GM13977 (cell line): Measurements from ENCODE around the gene ACP1.

Experiments
- DNase-seq: peaks from one replicate; pipeline ENCODE4 v3.0.0; 2012; ENCODE audit warnings: low spot score
- CTCF ChIP-seq: IDR thresholded peaks from 2 replicates; pipeline ENCODE4 v1.5.1; 2012; ENCODE audit warnings: mild to moderate bottlenecking, control low read depth; ENCODE audit not compliant: insufficient read depth; ENCODE audit errors: extremely low read depth, missing control alignments
- in situ Hi-C: fragments of 300-500 bp; cut with MboI; formaldehyde crosslinking; loops from one replicate; pipeline ENCODE4 v1.12.0; 2022; ENCODE audit warnings: low sequenced_read_pairs, low pct_unique_long_range_greater_than_20kb, mixed read lengths, inconsistent platforms; ENCODE audit not compliant: unreplicated experiment

ACP1 gene

DNA sequence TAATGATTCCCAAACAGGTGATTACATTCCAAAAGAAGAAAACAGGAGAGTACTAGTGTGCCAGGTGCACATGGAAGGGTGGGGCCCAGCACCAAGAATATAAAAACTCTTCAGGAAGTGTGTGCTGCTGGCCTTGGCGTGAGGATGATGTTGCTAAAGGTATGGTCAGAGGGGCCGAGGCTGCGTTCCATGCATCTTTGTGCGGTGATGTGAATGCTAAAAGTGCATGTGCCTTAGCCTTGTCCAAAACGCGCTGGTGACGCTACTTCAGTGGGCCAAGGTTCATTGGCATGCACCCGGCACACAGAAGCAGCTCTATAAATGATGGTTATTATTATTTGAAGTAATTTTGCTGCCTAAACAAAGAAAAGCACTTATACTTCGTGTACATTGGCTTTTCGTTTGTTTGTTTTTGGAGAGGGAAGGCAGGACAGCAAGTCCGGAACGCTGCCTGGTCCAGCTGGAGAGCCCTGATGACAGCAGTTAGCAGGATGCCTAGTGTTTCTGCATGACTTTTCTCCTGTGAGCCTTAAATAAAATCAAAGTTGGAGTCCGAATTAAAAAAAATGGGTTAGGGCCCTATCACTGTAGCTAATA is 20.2 kb downstream of the ACP1 start:
- TF ChIP-seq CTCF, result no peak
- in situ Hi-C loops, result no loop called here
- no peak for DNase-seq

DNA sequence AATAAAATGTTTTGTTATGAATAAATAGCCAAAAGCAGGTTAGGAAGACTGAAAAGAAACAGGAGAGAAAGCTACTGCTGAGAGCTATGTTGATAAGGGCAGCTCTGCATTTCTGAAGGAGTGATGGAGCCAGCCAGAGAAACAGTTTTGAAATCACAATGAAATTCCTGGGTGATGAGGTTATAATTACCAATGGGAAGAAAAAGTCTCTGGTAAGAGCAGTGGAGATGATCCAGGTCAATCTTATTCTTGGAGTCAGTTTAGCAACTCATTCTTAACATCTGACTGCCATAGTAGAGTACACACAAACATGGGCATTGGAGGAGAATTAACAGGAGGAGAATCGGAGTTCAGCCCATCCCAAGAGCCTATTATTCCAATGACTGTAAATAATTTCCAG is 20.8 kb downstream of the ACP1 start:
- TF ChIP-seq CTCF, result no peak
- in situ Hi-C loops, result no loop called here
- DNase-seq, result no peak

- DNase-seq, result no peak
- TF ChIP-seq CTCF, result no peak
- in situ Hi-C loops, result no loop called here
These were observed 21.3 kb downstream of the ACP1 start for GRCh38 chr2:286035-286434.

GRCh38 chr2:286774-287392 is 22.1 kb downstream of the ACP1 start:
- no peak for DNase-seq
- in situ Hi-C loops, result no loop called here
- no peak for TF ChIP-seq CTCF

DNA sequence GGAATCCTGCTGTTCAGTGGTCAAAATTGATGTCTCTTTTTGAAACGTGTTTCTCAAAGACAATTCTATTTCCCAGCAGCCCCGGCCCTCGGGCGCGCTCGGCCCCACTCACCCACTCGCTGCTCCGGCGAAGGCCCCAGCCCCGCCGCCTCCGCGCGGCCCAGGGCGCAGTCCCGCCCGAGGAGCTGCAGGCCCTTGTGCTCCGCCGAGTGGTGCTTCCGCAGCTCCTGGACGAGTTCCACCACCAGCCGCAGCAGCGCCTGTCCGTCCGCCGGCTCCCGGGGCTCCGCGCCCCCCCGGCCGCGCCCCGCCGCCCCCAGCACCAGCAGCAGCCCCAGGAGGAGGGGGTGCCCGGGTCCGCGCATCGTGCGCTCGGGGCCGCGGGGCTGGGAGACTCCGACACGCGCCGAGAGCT is 22.7 kb downstream of the ACP1 start:
- in situ Hi-C loops, result no loop called here
- TF ChIP-seq CTCF, result no peak
- peak; percentile 64 for DNase-seq

GRCh38 chr2:287911-288757 is 23.4 kb downstream of the ACP1 start, which contains the start of gene ALKAL2:
Gene ALKAL2 (minus strand): TSS chr2:288091. CDS start chr2:287835, 256 bp downstream.
- in situ Hi-C loops, result no loop called here
- TF ChIP-seq CTCF, result no peak
- DNase-seq, result peak; percentile 52
